KBM-7 (cell line): Measurements from ENCODE around the gene OR52E4.

Experiments
- DNase-seq: peaks from one replicate; pipeline ENCODE4 v3.0.0-alpha.2; 2015
- in situ Hi-C: fragments of 300-500 bp; cut with MboI; formaldehyde crosslinking; loops from 2 replicates; pipeline ENCODE4 v1.14.3; 2020; ENCODE audit warnings: low sequenced_read_pairs, low pct_unique_long_range_greater_than_20kb, mixed read lengths

OR52E4 gene

DNA sequence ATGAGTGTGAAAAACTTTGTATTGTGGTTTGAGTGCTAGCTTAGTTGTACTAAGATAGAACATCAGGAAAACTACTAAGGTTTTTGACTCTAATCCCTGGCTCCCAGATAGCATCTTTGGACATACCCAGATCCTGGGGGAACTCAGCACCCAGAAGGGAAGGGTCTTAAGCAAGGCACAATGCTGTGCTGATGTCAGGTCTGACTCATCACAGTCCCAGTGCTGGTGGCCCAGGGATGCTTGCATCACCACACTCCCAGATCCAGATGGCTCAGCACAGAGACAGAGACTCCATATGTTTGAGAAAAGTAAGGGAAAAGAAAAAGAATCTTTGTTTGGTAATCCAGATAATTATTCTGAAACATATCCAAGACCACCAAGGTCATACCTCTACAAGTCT, 43.4 kb downstream of the OR52E4 start:
- in situ Hi-C loops, result no loop called here
- no peak for DNase-seq

DNA sequence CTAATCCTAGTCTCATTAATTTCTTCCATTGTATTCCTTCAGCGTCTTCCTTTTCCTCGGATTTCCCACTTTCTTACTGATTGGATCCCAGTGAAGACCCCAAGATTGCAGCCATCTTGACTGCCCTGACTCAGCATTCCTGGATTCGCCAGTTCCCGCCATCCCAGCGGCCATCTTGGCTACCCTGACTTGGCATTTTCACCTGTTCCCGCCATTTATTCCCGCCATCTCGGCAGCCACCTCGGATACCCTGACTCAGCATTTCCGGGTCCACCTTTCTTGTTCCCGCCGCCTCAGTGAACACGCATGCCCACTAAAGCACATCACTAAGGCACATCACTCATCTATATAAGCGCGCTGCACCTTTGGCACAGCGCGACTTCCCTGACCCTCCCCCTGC, 47.8 kb downstream of the OR52E4 start:
- in situ Hi-C loops, result no loop called here
- DNase-seq, result no peak

GRCh38 chr11:5928811-5929210, 48.4 kb downstream of the OR52E4 start:
- in situ Hi-C loops, result no loop called here

GRCh38 chr11:5929571-5930368, 49.3 kb downstream of the OR52E4 start:
- in situ Hi-C loops, result no loop called here
- DNase-seq, result no peak

More at GRCh38 chr11:5928811-5929210, 48.4 kb downstream of the OR52E4 start:
- no peak for DNase-seq

DNA sequence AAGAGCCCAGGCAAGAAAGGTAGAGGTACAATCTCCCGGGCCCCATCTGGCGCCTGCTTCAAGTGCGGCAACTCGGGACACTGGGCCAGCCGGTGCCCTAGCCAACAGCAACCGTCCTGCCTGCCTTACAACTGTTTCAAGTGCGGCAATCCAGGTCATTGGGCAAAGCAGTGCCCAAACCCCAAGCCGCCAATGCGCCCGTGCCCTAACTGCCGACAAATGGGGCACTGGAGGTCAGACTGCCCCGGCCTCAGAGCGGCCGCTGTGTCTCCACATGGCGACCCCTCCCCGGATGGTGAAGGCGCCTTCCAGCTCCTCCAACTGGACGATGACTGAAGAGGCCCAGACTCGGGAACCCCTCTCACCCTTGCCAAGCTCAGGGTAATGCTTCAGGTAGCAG, 50.2 kb downstream of the OR52E4 start:
- no peak for DNase-seq
- in situ Hi-C loops, result no loop called here

DNA sequence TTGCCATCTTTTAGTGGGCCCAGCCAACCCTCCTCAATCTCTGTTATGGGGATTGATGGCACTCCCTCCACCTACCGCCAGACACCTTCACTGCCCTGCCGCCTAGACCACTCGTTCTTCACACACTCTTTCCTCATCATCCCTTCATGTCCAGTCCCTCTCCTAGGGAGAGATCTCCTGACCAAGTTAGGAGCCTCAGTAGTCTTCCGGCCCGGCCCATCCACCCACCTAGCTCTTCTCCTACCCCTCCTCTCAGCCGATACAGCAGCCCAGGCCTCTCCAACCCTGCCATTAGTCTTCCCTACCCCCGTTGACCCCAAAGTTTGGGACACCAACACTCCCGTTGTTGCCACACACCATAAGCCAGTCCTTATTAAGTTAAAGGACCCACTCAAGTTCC, 50.6 kb downstream of the OR52E4 start:
- DNase-seq, result no peak

DNA sequence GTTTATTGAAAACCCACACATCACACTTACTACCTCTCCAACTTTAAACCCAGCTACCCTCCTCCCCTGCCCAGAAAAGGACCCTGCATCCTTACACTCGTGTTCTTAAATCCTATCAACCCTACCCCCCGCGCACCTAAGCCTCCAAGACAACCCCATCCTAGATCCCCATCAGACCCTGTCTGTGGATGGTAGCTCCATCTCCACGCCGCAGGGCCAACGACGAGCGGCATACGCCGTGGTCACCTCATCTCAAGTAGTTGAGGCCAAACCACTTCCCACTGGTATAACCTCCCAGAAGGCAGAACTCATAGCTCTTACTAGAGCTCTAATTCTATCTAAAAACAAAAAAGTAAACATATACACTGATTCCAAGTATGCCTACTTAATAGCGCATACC, 52.2 kb downstream of the OR52E4 start:
- no peak for DNase-seq
- in situ Hi-C loops, result no loop called here

More for the DNA sequence above, 50.6 kb downstream of the OR52E4 start:
- in situ Hi-C loops, result no loop called here

DNA sequence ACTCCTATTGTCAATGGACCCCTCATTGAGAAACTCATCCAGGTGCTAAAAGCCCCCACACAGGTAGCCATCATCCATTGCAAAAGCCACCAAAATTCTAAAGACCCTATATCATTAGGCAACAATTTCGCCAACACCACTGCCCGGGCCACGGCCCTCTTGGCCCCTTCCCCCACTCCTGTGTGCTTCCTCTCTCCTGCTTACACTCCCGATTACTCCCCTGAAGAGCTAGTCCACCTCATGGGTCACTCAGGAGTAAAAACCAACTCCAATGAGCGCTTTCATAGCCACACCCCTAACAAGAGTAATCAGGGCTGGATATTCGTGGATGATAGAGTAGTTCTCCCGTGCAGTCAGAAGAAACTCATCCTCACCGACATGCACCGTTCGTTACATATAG, 52.7 kb downstream of the OR52E4 start:
- in situ Hi-C loops, result no loop called here
- no peak for DNase-seq
